B cell (primary cell): ENCODE data around the gene KCNK18. TPM values are rescaled to one million over a fixed set of nuclear protein-coding genes. Genes with fewer than 3 reads are reported as not detected.

Experiments
- ATAC-seq: fragments of 200-7000 bp; cut with Tn5 transposase; one replicate; pipeline ENCODE4 v1.10.0; 2021; ENCODE audit warnings: low read depth, mild to moderate bottlenecking, moderate number of reproducible peaks, moderate library complexity
- CTCF ChIA-PET: fragments of 350-600 bp; sonication (Branson Sonifier 250); formaldehyde crosslinking; loops from one replicate; lab custom pipeline; 2021; ENCODE audit warnings: antibody characterized with exemption, inconsistent platforms; lab: Charles Lee
- POLR2A ChIA-PET: fragments of 350-600 bp; sonication (Branson Sonifier 250); formaldehyde crosslinking; loops from one replicate; lab custom pipeline; 2021; ENCODE audit warnings: antibody characterized with exemption; lab: Charles Lee
- DNase-seq: peaks from one replicate; pipeline ENCODE4 v3.0.0; 2013
- H2AFZ ChIP-seq: 2 replicates; pipeline ENCODE4 v1.6.1; 2012; ENCODE audit warnings: mild to moderate bottlenecking, low read depth, low read length; ENCODE audit not compliant: insufficient read depth, poor library complexity, severe bottlenecking
- H3K27ac ChIP-seq, 2 donors: 1 replicate in 1 of 2; 2 replicates in 1 of 2; pipeline ENCODE4 v1.5.1; 2012 to 2013; ENCODE audit warnings: low read length in 2 of 2, mild to moderate bottlenecking in 2 of 2, moderate library complexity in 1 of 2
- H3K27me3 ChIP-seq, 4 experiments: fragments of 200-600 bp in 1 of 4; sonication (generic) in 1 of 4; replicated peaks in 1 of 4; 1 replicate in 2 of 4; 2 replicates in 2 of 4; pipeline versions ENCODE4 v1.6.1 to v1.7.0; 2013 to 2016; ENCODE audit warnings: low read length in 3 of 4, mild to moderate bottlenecking in 2 of 4, mixed read lengths in 1 of 4, moderate library complexity in 1 of 4; ENCODE audit not compliant: insufficient read depth in 4 of 4, control insufficient read depth in 3 of 4; ENCODE audit errors: control extremely low read depth in 1 of 4
- H3K36me3 ChIP-seq, 2 experiments: replicated peaks in 1 of 2; 1 replicate in 1 of 2; 2 replicates in 1 of 2; pipeline versions ENCODE4 v1.6.1 to v1.7.1; 2013; ENCODE audit warnings: low read length in 1 of 2; ENCODE audit not compliant: insufficient read depth in 2 of 2, control insufficient read depth in 1 of 2; ENCODE audit errors: control extremely low read depth in 1 of 2, extremely low read depth in 1 of 2
- H3K4me1 ChIP-seq, 2 donors: fragments of 200-600 bp in 1 of 2; sonication (generic) in 1 of 2; 1 replicate in 1 of 2; 2 replicates in 1 of 2; pipeline versions ENCODE4 v1.5.1 to v1.6.1; 2013 to 2017; ENCODE audit warnings: low read length in 2 of 2; ENCODE audit not compliant: control insufficient read depth in 2 of 2, insufficient read depth in 2 of 2
- H3K4me2 ChIP-seq: replicated peaks from 2 replicates; pipeline ENCODE3; 2012; ENCODE audit warnings: mild to moderate bottlenecking, low read depth, low read length; ENCODE audit not compliant: poor library complexity, severe bottlenecking
- H3K4me3 ChIP-seq, 5 experiments: fragments of 200-600 bp in 1 of 5; sonication (generic) in 1 of 5; 1 replicate in 3 of 5; 2 replicates in 2 of 5; pipeline versions ENCODE4 v1.5.1 to v1.7.0; 2011 to 2016; ENCODE audit warnings: low read length in 4 of 5, mild to moderate bottlenecking in 4 of 5, low read depth in 2 of 5, control low read depth in 1 of 5, moderate library complexity in 1 of 5; ENCODE audit not compliant: insufficient read depth in 1 of 5; ENCODE audit errors: control extremely low read depth in 1 of 5, extremely low read depth in 1 of 5
- H3K79me2 ChIP-seq: fragments of 200-600 bp; sonication (generic); one replicate; pipeline ENCODE4 v1.6.0; 2016; ENCODE audit warnings: low read length; ENCODE audit not compliant: control insufficient read depth, insufficient read depth
- H3K9ac ChIP-seq: fragments of 200-600 bp; sonication (generic); 2 replicates; pipeline ENCODE4 v1.6.1; 2017; ENCODE audit warnings: mild to moderate bottlenecking, low read length, moderate library complexity
- H3K9me3 ChIP-seq, 3 donors: one replicate each; pipeline versions ENCODE4 v1.6.1 to v1.7.1; 2013; ENCODE audit warnings: low read length in 2 of 3; ENCODE audit not compliant: control insufficient read depth in 2 of 3, insufficient read depth in 1 of 3; ENCODE audit errors: control extremely low read depth in 1 of 3
- H4K20me1 ChIP-seq: 2 replicates; pipeline ENCODE4 v1.6.0; 2012; ENCODE audit warnings: mild to moderate bottlenecking, low read length; ENCODE audit not compliant: insufficient read depth, control insufficient read depth, poor library complexity, severe bottlenecking
- H3K27ac Mint-ChIP-seq: one replicate; pipeline ENCODE4 v1.8.0; 2021; ENCODE audit warnings: mixed read lengths
- H3K27me3 Mint-ChIP-seq: one replicate; pipeline ENCODE4 v1.8.0; 2021; ENCODE audit warnings: mixed read lengths
- H3K4me1 Mint-ChIP-seq: one replicate; pipeline ENCODE4 v1.8.0; 2021; ENCODE audit warnings: mixed read lengths
- H3K4me3 Mint-ChIP-seq: one replicate; pipeline ENCODE4 v1.8.0; 2021; ENCODE audit warnings: mixed read lengths
- H3K9me3 Mint-ChIP-seq: one replicate; pipeline ENCODE4 v1.8.0; 2022; ENCODE audit warnings: mixed read lengths; ENCODE audit not compliant: insufficient read depth
- CTCF ChIP-seq: fragments of 200-600 bp; IDR thresholded peaks from one replicate; pipeline ENCODE4 v1.8.0; 2022; ENCODE audit warnings: antibody characterized with exemption, mild to moderate bottlenecking
- EZH2 ChIP-seq: IDR thresholded peaks from 2 replicates; pipeline ENCODE4 v1.6.1; 2012; ENCODE audit warnings: borderline replicate concordance, low read depth, mild to moderate bottlenecking, moderate library complexity, low read length; ENCODE audit not compliant: insufficient read depth, poor library complexity, severe bottlenecking
- WGBS: methylation state at CpG from one replicate; pipeline ENCODE4 v1.1.5; 2013; ENCODE audit warnings: missing lambda C conversion rate; ENCODE audit not compliant: insufficient coverage; 5-methylcytosine and 5-hydroxymethylcytosine counted together
- intact Hi-C: fragments of 100-400 bp; cut with micrococcal nuclease; formaldehyde crosslinking; loops from one replicate; pipeline ENCODE4 v1.10.0; 2022
- polyA plus RNA-seq: library from polyadenylated mRNA; depleted of rRNA; stranded (reverse); fragments of >200 nt; gene quantifications from 2 replicates; pipeline ENCODE4 v1.2.3, GENCODE V29; 2012
- total RNA-seq, 2 donors: library from RNA; stranded (reverse); fragments of 120-200 nt in 1 of 2; gene quantifications; 1 replicate in 1 of 2; 2 replicates in 1 of 2; pipeline versions ENCODE4 v1.2.3 to v1.2.4, GENCODE V29; 2013 to 2022

KCNK18 gene
- total and polyA plus RNA-seq, 2 donors (not counting 1 experiment from before 2014, with no cell fraction given): not detected

- peak overlapping the region; percentile 68 for H3K9ac ChIP-seq
- H3K4me3 ChIP-seq: peak overlapping the region; percentile 25 to 69 (median 48)
- peaks cover 0 to 9% (median 1%) of the 10 kb centered on the region in 3 donors for H3K9me3 ChIP-seq
- H3K27ac ChIP-seq: no peak overlapping the region
- H3K79me2 ChIP-seq: no peaks in the 10 kb centered on the region
- no peaks in the 10 kb centered on the region for H4K20me1 ChIP-seq
- WGBS: 2% methylated on average over 44 of the region's 46 CpGs
- H3K36me3 ChIP-seq: no peaks in the 10 kb centered on the region
- no peak for TF ChIP-seq EZH2
- TF ChIP-seq CTCF: peak; percentile 34
- H3K4me2 ChIP-seq: peak overlapping the region; percentile 78
- Mint-ChIP-seq H3K9me3 (no peaks in the 10 kb centered on the region), H3K27me3 (peaks cover 48% of the 10 kb centered on the region), H3K4me3 (peak overlapping the region; percentile 91), H3K27ac (peak overlapping the region; percentile 32), H3K4me1 (peaks cover 16% of the 10 kb centered on the region)
- ChIA-PET CTCF (interaction anchor here (0.7 to 6.2 kb wide), 23 partner anchors 9 to 493 kb away, joined by 3 to 158 read pairs (median 5); no protein-coding TSS in a partner anchor), POLR2A (no interaction called here)
- no peak for DNase-seq
- intact Hi-C loops: loop anchor here (1.0 to 2.0 kb wide), 2 partner anchors 378 to 387 kb away; no protein-coding TSS in a partner anchor
- ATAC-seq: peak; percentile 44
- H3K4me1 ChIP-seq: peaks cover 17 to 20% of the 10 kb centered on the region in 2 donors
- peaks cover 0 to 39% (median 21%) of the 10 kb centered on the region in 4 experiments for H3K27me3 ChIP-seq
- H2AFZ ChIP-seq: peak overlapping the region; percentile 84
These were observed 21.9 kb upstream of the KCNK18 start for GRCh38 chr10:117175215-117175900.
